Natural killer cell (primary cell): ENCODE results near the gene BACH2. TPM values are rescaled to one million over a fixed set of nuclear protein-coding genes. Genes with fewer than 3 reads are reported as not detected.

Experiments used
- ATAC-seq, 3 donors: fragments of 150-1000 bp in 2 of 3; fragments of 200-7000 bp in 1 of 3; cut with Tn5 transposase; 1 replicate in 1 of 3; 2 replicates in 2 of 3; pipeline ENCODE4 v1.10.0; 2021; ENCODE audit warnings: mild to moderate bottlenecking in 2 of 3, moderate library complexity in 2 of 3
- DNase-seq, 2 donors: peaks; one replicate each; pipeline versions ENCODE4 v3.0.0 to v3.0.0-alpha.2; 2013 to 2021; ENCODE audit warnings: mixed read lengths in 1 of 2
- H3K27ac ChIP-seq: one replicate; pipeline ENCODE4 v1.5.1; 2013; ENCODE audit warnings: mild to moderate bottlenecking, low read length
- H3K27me3 ChIP-seq: one replicate; pipeline ENCODE4 v1.6.1; 2013; ENCODE audit warnings: low read length; ENCODE audit not compliant: control insufficient read depth, insufficient read depth
- H3K36me3 ChIP-seq: one replicate; pipeline ENCODE4 v1.6.1; 2013; ENCODE audit warnings: low read length; ENCODE audit not compliant: control insufficient read depth, insufficient read depth
- H3K4me1 ChIP-seq: one replicate; pipeline ENCODE4 v1.6.1; 2013; ENCODE audit warnings: low read length; ENCODE audit not compliant: control insufficient read depth, insufficient read depth
- H3K4me3 ChIP-seq: one replicate; pipeline ENCODE4 v1.5.1; 2013; ENCODE audit warnings: low read length
- H3K9me3 ChIP-seq: one replicate; pipeline ENCODE4 v1.6.1; 2013; ENCODE audit warnings: low read length; ENCODE audit not compliant: control insufficient read depth, insufficient read depth
- H3K27ac Mint-ChIP-seq, 2 donors: one replicate each; pipeline ENCODE4 v1.8.0; 2022; ENCODE audit warnings: mild to moderate bottlenecking in 2 of 2, mixed read lengths in 2 of 2, moderate library complexity in 1 of 2
- H3K27me3 Mint-ChIP-seq, 2 donors: one replicate each; pipeline ENCODE4 v1.8.0; 2022; ENCODE audit warnings: low read depth in 2 of 2, mixed read lengths in 2 of 2
- H3K36me3 Mint-ChIP-seq: one replicate; pipeline ENCODE4 v1.8.0; 2022; ENCODE audit warnings: mixed read lengths
- H3K4me1 Mint-ChIP-seq, 2 donors: one replicate each; pipeline ENCODE4 v1.8.0; 2022; ENCODE audit warnings: mixed read lengths in 2 of 2
- H3K4me3 Mint-ChIP-seq: one replicate; pipeline ENCODE4 v1.8.0; 2022; ENCODE audit warnings: mild to moderate bottlenecking, moderate library complexity, mixed read lengths
- H3K9me3 Mint-ChIP-seq, 2 donors: one replicate each; pipeline ENCODE4 v1.8.0; 2022; ENCODE audit warnings: mixed read lengths in 2 of 2
- WGBS: methylation state at CpG from one replicate; pipeline ENCODE4 v1.1.7; 2013; ENCODE audit warnings: missing lambda C conversion rate; ENCODE audit not compliant: insufficient coverage; 5-methylcytosine and 5-hydroxymethylcytosine counted together
- intact Hi-C: fragments of 100-400 bp; cut with micrococcal nuclease; formaldehyde crosslinking; loops from one replicate; pipeline ENCODE4 v1.14.2; 2022
- total RNA-seq, 4 donors: library from RNA; stranded (reverse); fragments of 120-200 nt in 1 of 4; gene quantifications; one replicate each; pipeline versions ENCODE4 v1.2.3 to v1.2.4, GENCODE V29; 2013 to 2022
- TF ChIP-seq, protein P1 (sequence below): fragments of 200-600 bp; IDR thresholded peaks from one replicate; pipeline ENCODE4 v1.8.0; 2022; ENCODE audit warnings: antibody characterized with exemption

Gene BACH2
- total RNA-seq, 3 donors from 2014 or later (not counting 1 experiment from before 2014, with no cell fraction given) = 32.1 to 37.8 (median 32.7) TPM

DNA sequence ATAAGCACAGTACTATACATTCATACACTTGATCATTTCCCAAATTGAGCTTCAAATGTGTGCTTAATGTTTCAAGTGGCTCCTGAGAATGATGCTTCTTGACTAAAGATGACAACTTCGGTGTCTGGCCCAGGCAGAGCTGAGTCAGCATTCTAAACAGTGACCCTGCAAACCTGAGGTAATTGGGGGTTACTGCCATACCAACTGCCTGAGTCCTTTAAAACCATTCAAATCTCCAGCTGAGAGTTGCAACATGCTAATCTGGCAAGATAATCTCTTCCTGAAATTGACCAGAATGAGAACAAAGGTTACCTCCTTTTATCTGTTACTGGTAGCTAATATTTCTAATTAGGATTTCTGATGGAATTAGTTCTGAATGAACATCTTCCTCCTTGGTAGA lies 8.2 kb downstream of the BACH2 start:
- intact Hi-C loops = loop anchor here (5.0 to 10.0 kb wide), 2 partner anchors 101 to 464 kb away; partner anchors contain the start of gene CASP8AP2
- no peak overlapping the region for H3K4me3 Mint-ChIP-seq
- TF ChIP-seq, protein P1, sequence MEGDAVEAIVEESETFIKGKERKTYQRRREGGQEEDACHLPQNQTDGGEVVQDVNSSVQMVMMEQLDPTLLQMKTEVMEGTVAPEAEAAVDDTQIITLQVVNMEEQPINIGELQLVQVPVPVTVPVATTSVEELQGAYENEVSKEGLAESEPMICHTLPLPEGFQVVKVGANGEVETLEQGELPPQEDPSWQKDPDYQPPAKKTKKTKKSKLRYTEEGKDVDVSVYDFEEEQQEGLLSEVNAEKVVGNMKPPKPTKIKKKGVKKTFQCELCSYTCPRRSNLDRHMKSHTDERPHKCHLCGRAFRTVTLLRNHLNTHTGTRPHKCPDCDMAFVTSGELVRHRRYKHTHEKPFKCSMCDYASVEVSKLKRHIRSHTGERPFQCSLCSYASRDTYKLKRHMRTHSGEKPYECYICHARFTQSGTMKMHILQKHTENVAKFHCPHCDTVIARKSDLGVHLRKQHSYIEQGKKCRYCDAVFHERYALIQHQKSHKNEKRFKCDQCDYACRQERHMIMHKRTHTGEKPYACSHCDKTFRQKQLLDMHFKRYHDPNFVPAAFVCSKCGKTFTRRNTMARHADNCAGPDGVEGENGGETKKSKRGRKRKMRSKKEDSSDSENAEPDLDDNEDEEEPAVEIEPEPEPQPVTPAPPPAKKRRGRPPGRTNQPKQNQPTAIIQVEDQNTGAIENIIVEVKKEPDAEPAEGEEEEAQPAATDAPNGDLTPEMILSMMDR = no peak
- no peaks in the 10 kb centered on the region for H3K36me3 Mint-ChIP-seq
- no peak overlapping the region for H3K27ac Mint-ChIP-seq
- Histone ChIP-seq H3K4me1 (peaks cover 24% of the 10 kb centered on the region), H3K27ac (no peak overlapping the region), H3K4me3 (no peak overlapping the region), H3K36me3 (no peaks in the 10 kb centered on the region), H3K27me3 (no peaks in the 10 kb centered on the region), H3K9me3 (peaks cover 4% of the 10 kb centered on the region)
- H3K9me3 Mint-ChIP-seq = peaks cover 0 to 3% of the 10 kb centered on the region in 2 donors
- DNase-seq (no peak), ATAC-seq (no peak)
- H3K4me1 Mint-ChIP-seq = peaks cover 30 to 33% of the 10 kb centered on the region in 2 donors
- 58% methylated on average over 1 of the region's 1 CpG for WGBS
- H3K27me3 Mint-ChIP-seq = peaks cover 3 to 32% of the 10 kb centered on the region in 2 donors

DNA sequence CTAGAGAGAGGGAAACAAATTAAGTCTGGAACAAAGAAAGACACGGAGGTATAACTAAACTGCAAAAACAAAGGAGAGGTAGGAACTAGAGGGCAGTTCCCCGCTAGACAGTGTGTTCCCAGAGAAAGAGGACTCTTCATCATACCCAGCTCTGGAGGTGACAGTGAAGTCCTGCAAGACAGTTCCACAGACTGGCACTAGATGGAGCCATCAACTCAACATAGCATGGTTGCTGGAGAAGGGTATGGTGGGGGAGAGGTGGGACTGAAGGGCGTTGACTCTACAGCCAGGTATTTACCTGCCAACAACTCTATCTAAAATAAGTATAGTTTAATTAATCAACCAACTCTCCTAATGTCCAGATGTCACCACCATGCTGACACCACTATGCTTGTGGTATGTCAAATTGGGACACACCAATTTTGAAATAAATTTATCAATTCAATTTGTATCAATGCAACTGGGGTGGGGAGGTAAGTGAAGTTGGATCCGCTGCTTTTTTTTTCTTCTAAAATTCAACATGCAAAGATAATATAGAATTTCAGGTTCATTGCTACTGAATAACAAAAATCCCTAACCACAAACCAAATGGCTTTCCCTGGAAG lies 9.7 kb downstream of the BACH2 start:
- Histone ChIP-seq H3K36me3 (no peaks in the 10 kb centered on the region), H3K4me3 (no peak overlapping the region), H3K27ac (no peak overlapping the region), H3K9me3 (peaks cover 4% of the 10 kb centered on the region), H3K4me1 (peaks cover 24% of the 10 kb centered on the region), H3K27me3 (no peaks in the 10 kb centered on the region)
- peaks cover 30 to 33% of the 10 kb centered on the region in 2 donors for H3K4me1 Mint-ChIP-seq
- TF ChIP-seq, protein P1 = peak; percentile 66
- H3K27ac Mint-ChIP-seq = peak overlapping the region; percentile 84 to 93
- peaks cover 3 to 32% of the 10 kb centered on the region in 2 donors for H3K27me3 Mint-ChIP-seq
- intact Hi-C loops = loop anchor here (2.0 to 10.0 kb wide), 3 partner anchors 100 to 462 kb away; partner anchors contain the start of gene CASP8AP2
- peak overlapping the region; percentile 60 for H3K4me3 Mint-ChIP-seq
- DNase-seq (peak in 1 of 2 donors; percentile 73), ATAC-seq (no peak)
- 90% methylated on average over 2 of the region's 4 CpGs for WGBS
- H3K36me3 Mint-ChIP-seq = no peaks in the 10 kb centered on the region
- peaks cover 0 to 3% of the 10 kb centered on the region in 2 donors for H3K9me3 Mint-ChIP-seq

DNA sequence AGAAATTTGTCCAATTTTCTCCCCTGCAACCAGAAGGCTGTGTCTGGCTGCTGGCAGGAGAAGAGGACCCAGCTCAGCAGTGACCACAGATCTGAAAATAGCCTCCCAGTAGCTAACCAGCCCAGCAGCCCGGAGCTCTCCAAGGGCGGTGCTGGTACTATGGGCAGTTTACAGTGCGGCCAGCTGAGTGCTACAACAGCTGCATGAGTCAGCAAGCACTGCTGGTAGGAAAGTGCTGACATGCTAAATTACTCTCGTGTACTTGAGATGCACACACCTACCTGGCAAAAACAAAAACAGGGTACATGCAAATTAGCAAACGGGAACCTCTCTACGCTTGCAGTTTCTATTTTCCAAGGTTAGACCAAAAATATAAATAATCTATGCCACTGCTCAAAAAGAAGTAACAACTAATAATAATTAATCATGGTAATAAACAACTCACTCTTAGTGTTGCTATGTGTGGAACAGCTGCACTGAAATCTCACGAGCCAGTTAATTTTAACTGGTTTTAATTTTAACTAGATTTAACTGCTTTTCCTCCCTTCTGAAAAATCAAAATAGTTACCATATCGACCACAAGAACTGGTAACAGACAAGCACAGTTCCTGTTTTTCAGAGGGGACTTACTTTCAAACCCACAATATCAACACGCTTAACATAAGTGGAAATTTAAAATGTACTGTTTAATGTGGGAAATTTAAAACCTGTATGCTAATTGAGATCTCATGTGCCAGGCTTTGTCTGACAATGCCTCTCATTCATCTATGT lies 10.8 kb downstream of the BACH2 start:
- peaks cover 3 to 27% of the 10 kb centered on the region in 2 donors for H3K27me3 Mint-ChIP-seq
- ATAC-seq (peak; percentile 59 to 78 (median 71)), DNase-seq (peak; percentile 53 to 72)
- Histone ChIP-seq H3K27me3 (no peaks in the 10 kb centered on the region), H3K4me3 (peak overlapping the region; percentile 20), H3K9me3 (peaks cover 4% of the 10 kb centered on the region), H3K36me3 (no peaks in the 10 kb centered on the region), H3K4me1 (peaks cover 24% of the 10 kb centered on the region), H3K27ac (peak overlapping the region; percentile 66)
- 2% methylated on average over 7 of the region's 9 CpGs for WGBS
- H3K4me1 Mint-ChIP-seq = peaks cover 30 to 33% of the 10 kb centered on the region in 2 donors
- TF ChIP-seq, protein P1 = no peak
- H3K9me3 Mint-ChIP-seq = peaks cover 0 to 3% of the 10 kb centered on the region in 2 donors
- peak overlapping the region; percentile 93 for H3K4me3 Mint-ChIP-seq
- intact Hi-C loops = loop anchor here (1.0 to 10.0 kb wide), 6 partner anchors 10 to 461 kb away; partner anchors contain the start of gene CASP8AP2
- H3K36me3 Mint-ChIP-seq = no peaks in the 10 kb centered on the region
- peak overlapping the region; percentile 84 to 93 for H3K27ac Mint-ChIP-seq
